IMR-90 (cell line): ENCODE data around the gene RARRES1.

Source experiments
- CTCF ChIP-seq: conservative IDR thresholded peaks from 2 replicates; pipeline ENCODE4 v1.5.1; 2012; ENCODE audit warnings: mild to moderate bottlenecking, low read depth, low read length, improper control_type of control experiment
- MAFK ChIP-seq: IDR thresholded peaks from 2 replicates; pipeline ENCODE4 v1.6.1; 2012; ENCODE audit warnings: low read depth, low read length, improper control_type of control experiment
- MAZ ChIP-seq: IDR thresholded peaks from 2 replicates; pipeline ENCODE4 v1.6.1; 2012; ENCODE audit warnings: low read depth, mild to moderate bottlenecking, low read length, improper control_type of control experiment, moderate library complexity, borderline replicate concordance
- MXI1 ChIP-seq: IDR thresholded peaks from 2 replicates; pipeline ENCODE4 v1.6.1; 2012; ENCODE audit warnings: low read depth, mild to moderate bottlenecking, low read length, moderate library complexity, borderline replicate concordance
- POLR2A ChIP-seq: IDR thresholded peaks from 2 replicates; pipeline ENCODE4 v1.6.1; 2012; ENCODE audit warnings: mild to moderate bottlenecking, low read depth, low read length

- TF ChIP-seq MAZ, result no peak
- no peak for TF ChIP-seq CTCF
- no peak for TF ChIP-seq MAFK
- TF ChIP-seq MXI1, result no peak
- TF ChIP-seq POLR2A, result no peak
These were observed 16.1 kb upstream of the RARRES1 start for GRCh38 chr3:158748237-158748828.
